ENCODE results near the gene LCE3E. TPM values are rescaled to one million over a fixed set of nuclear protein-coding genes. Genes with fewer than 3 reads are reported as not detected.

The LCE3E gene
- total and polyA plus RNA-seq, 2 experiments from 2014 or later = not detected

GRCh38 chr1:152533327-152533938, 33.1 kb downstream of the LCE3E start:
- peaks cover 4% of the 10 kb centered on the region for H3K9me3 ChIP-seq (ENCODE audit: low read depth)
- no peaks in the 10 kb centered on the region for H3K36me3 ChIP-seq
- H3K27ac ChIP-seq = no peak overlapping the region
- DNase-seq (ENCODE audit: low read depth in 1 of 2, low spot score in 1 of 2) = peak in 1 of 2 donors; percentile 34
- no peaks in the 10 kb centered on the region for H3K27me3 ChIP-seq
- no peaks in the 10 kb centered on the region for H3K4me1 ChIP-seq (ENCODE audit: low read depth)
- no peak overlapping the region for H3K4me3 ChIP-seq
- peak; percentile 67 for TF ChIP-seq CTCF (IDR thresholded peaks at IDR 0.05; ENCODE audit: low read depth, low read length)

GRCh38 chr1:152525080-152525641, 41.4 kb downstream of the LCE3E start:
- TF ChIP-seq CTCF (IDR thresholded peaks at IDR 0.05; ENCODE audit: low read depth, low read length) = no peak

GRCh38 chr1:152520561-152521090, 46.0 kb downstream of the LCE3E start:
- Histone ChIP-seq H3K9me3 (ENCODE audit: low read depth) (no peaks in the 10 kb centered on the region), H3K27me3 (no peaks in the 10 kb centered on the region), H3K4me3 (no peak overlapping the region), H3K36me3 (no peaks in the 10 kb centered on the region), H3K27ac (no peak overlapping the region), H3K4me1 (ENCODE audit: low read depth) (no peaks in the 10 kb centered on the region)
- TF ChIP-seq CTCF (IDR thresholded peaks at IDR 0.05; ENCODE audit: low read depth, low read length) = no peak
- DNase-seq (ENCODE audit: low read depth in 1 of 2, low spot score in 1 of 2) = no peak

More at GRCh38 chr1:152525080-152525641, 41.4 kb downstream of the LCE3E start:
- no peaks in the 10 kb centered on the region for H3K27me3 ChIP-seq
- H3K9me3 ChIP-seq (ENCODE audit: low read depth) = peaks cover 3% of the 10 kb centered on the region
- no peaks in the 10 kb centered on the region for H3K4me1 ChIP-seq (ENCODE audit: low read depth)
- H3K27ac ChIP-seq = no peak overlapping the region
- DNase-seq (ENCODE audit: low read depth in 1 of 2, low spot score in 1 of 2) = no peak
- no peaks in the 10 kb centered on the region for H3K36me3 ChIP-seq
- H3K4me3 ChIP-seq = no peak overlapping the region

GRCh38 chr1:152519851-152520250, 46.7 kb downstream of the LCE3E start:
- no peak for TF ChIP-seq CTCF (IDR thresholded peaks at IDR 0.05; ENCODE audit: low read depth, low read length)
- H3K4me1 ChIP-seq (ENCODE audit: low read depth) = no peaks in the 10 kb centered on the region
- no peaks in the 10 kb centered on the region for H3K9me3 ChIP-seq (ENCODE audit: low read depth)
- no peak overlapping the region for H3K4me3 ChIP-seq
- no peaks in the 10 kb centered on the region for H3K27me3 ChIP-seq
- no peaks in the 10 kb centered on the region for H3K36me3 ChIP-seq
- H3K27ac ChIP-seq = no peak overlapping the region
- no peak for DNase-seq (ENCODE audit: low read depth in 1 of 2, low spot score in 1 of 2)

- H3K27me3 ChIP-seq = no peaks in the 10 kb centered on the region
- no peak overlapping the region for H3K4me3 ChIP-seq
- H3K9me3 ChIP-seq (ENCODE audit: low read depth) = no peaks in the 10 kb centered on the region
- H3K27ac ChIP-seq = no peak overlapping the region
- DNase-seq (ENCODE audit: low read depth in 1 of 2, low spot score in 1 of 2) = no peak
- H3K4me1 ChIP-seq (ENCODE audit: low read depth) = no peaks in the 10 kb centered on the region
- TF ChIP-seq CTCF (IDR thresholded peaks at IDR 0.05; ENCODE audit: low read depth, low read length) = no peak
- no peaks in the 10 kb centered on the region for H3K36me3 ChIP-seq
Measured at GRCh38 chr1:152517237-152517811, 49.3 kb downstream of the LCE3E start.
